Left lung (tissue), 10 donors: ENCODE results near the gene PLCL2. TPM values are rescaled to one million over a fixed set of nuclear protein-coding genes. Genes with fewer than 3 reads are reported as not detected.
A peak's percentile ranks its signal among the peaks of the same experiment; 100 is the strongest.

Experiments
- ATAC-seq: fragments of 200-7000 bp; cut with Tn5 transposase; one replicate; pipeline ENCODE4 v1.9.1; 2020; ENCODE audit warnings: moderate library complexity
- DNase-seq, 4 donors: peaks; one replicate each; pipeline ENCODE4 v3.0.0-alpha.2; 2013 to 2020
- H3K27ac ChIP-seq, 2 donors: fragments of 200-600 bp; sonication (generic) in 1 of 2; one replicate each; pipeline versions ENCODE4 v1.5.0 to v1.8.0; 2020 to 2021
- H3K27me3 ChIP-seq, 2 donors: fragments of 200-600 bp; sonication (generic) in 1 of 2; one replicate each; pipeline versions ENCODE4 v1.5.0 to v1.8.0; 2020 to 2021
- H3K36me3 ChIP-seq, 2 donors: fragments of 200-600 bp; sonication (generic) in 1 of 2; one replicate each; pipeline versions ENCODE4 v1.5.0 to v1.8.0; 2020 to 2021
- H3K4me1 ChIP-seq, 2 donors: fragments of 200-600 bp; one replicate each; pipeline ENCODE4 v1.8.0; 2021
- H3K4me3 ChIP-seq, 2 donors: fragments of 200-600 bp; sonication (generic) in 1 of 2; one replicate each; pipeline versions ENCODE4 v1.5.0 to v1.8.0; 2020 to 2021; ENCODE audit warnings: mild to moderate bottlenecking in 1 of 2
- H3K9me3 ChIP-seq, 2 donors: fragments of 200-600 bp; sonication (generic) in 1 of 2; one replicate each; pipeline versions ENCODE4 v1.5.0 to v1.8.0; 2020 to 2021
- CTCF ChIP-seq, 2 donors: fragments of 200-600 bp; sonication (generic) in 1 of 2; IDR thresholded peaks; one replicate each; pipeline versions ENCODE4 v1.5.0 to v1.8.0; 2021; ENCODE audit warnings: antibody characterized with exemption in 2 of 2
- intact Hi-C, 2 donors: fragments of 100-400 bp; cut with DNase I; formaldehyde crosslinking; loops; one replicate each; pipeline versions ENCODE4 v1.11.2 to v1.14.2; 2022
- polyA plus RNA-seq, 6 donors: library from polyadenylated mRNA; unstranded; fragments of 120-200 nt; gene quantifications; one replicate each; pipeline ENCODE4 v1.2.1, GENCODE V29; 2013; ENCODE audit not compliant: insufficient read length in 6 of 6
- total RNA-seq, 2 donors: library from RNA; stranded (reverse); fragmentation: NEBNext Ultra II Directional; extraction: Animal tissue kit (Norgen Biotek cat#: 25700); gene quantifications; one replicate each; pipeline ENCODE4 v1.2.1, GENCODE V29; 2021
- donor health status: DM: no; HTN: yes; CAD: no.
- donor health status: DM: no; HTN: no; CAD: no.

Gene PLCL2
- total and polyA plus RNA-seq, 8 donors: 7.8 to 15.7 (median 10.1) TPM

- Histone ChIP-seq H3K4me3 (no peak overlapping the region), H3K4me1 (peaks cover 0 to 20% of the 10 kb centered on the region in 2 donors), H3K36me3 (no peaks in the 10 kb centered on the region), H3K27ac (no peak overlapping the region), H3K27me3 (no peaks in the 10 kb centered on the region), H3K9me3 (no peaks in the 10 kb centered on the region)
- no peak for DNase-seq
- intact Hi-C loops: no loop called here
- TF ChIP-seq CTCF (IDR thresholded peaks at IDR 0.05): no peak
- no peak for ATAC-seq
Measured at GRCh38 chr3:16881896-16882630, 2.7 kb upstream of the PLCL2 start.

- H3K36me3 ChIP-seq: no peaks in the 10 kb centered on the region
- peak in 2 of 4 donors; percentile 22 to 64 for DNase-seq
- intact Hi-C loops: no loop called here
- H3K9me3 ChIP-seq: no peaks in the 10 kb centered on the region
- H3K27ac ChIP-seq: no peak overlapping the region
- H3K27me3 ChIP-seq: no peaks in the 10 kb centered on the region
- TF ChIP-seq CTCF (IDR thresholded peaks at IDR 0.05): no peak
- peaks cover 0 to 31% of the 10 kb centered on the region in 2 donors for H3K4me1 ChIP-seq
- no peak overlapping the region for H3K4me3 ChIP-seq
- ATAC-seq: no peak
Measured at GRCh38 chr3:16883057-16883722, 1.6 kb upstream of the PLCL2 start.

GRCh38 chr3:16883723-16884083, 1.1 kb upstream of the PLCL2 start:
- H3K27ac ChIP-seq: peak overlapping the region in 1 of 2 donors; percentile 97
- no peaks in the 10 kb centered on the region for H3K27me3 ChIP-seq
- H3K36me3 ChIP-seq: no peaks in the 10 kb centered on the region
- peaks cover 0 to 36% of the 10 kb centered on the region in 2 donors for H3K4me1 ChIP-seq
- DNase-seq (no peak), ATAC-seq (no peak)
- intact Hi-C loops: no loop called here
- no peaks in the 10 kb centered on the region for H3K9me3 ChIP-seq
- no peak for TF ChIP-seq CTCF (IDR thresholded peaks at IDR 0.05)
- peak overlapping the region; percentile 72 to 82 for H3K4me3 ChIP-seq

- Histone ChIP-seq H3K4me3 (peak overlapping the region; percentile 72 to 82), H3K27me3 (no peaks in the 10 kb centered on the region), H3K27ac (peak overlapping the region; percentile 84 to 97), H3K4me1 (peaks cover 0 to 41% of the 10 kb centered on the region in 2 donors), H3K9me3 (no peaks in the 10 kb centered on the region), H3K36me3 (no peaks in the 10 kb centered on the region)
- peak; percentile 59 to 68 for TF ChIP-seq CTCF (IDR thresholded peaks at IDR 0.05)
- peak; percentile 85 for ATAC-seq
- intact Hi-C loops: no loop called here
- DNase-seq: peak; percentile 48 to 91 (median 74)
Measured at GRCh38 chr3:16884084-16884747, 539 bp upstream of the PLCL2 start.
